Glutamatergic neuron (in vitro differentiated cells): ENCODE data around the gene EPHB3. TPM values are rescaled to one million over a fixed set of nuclear protein-coding genes. Genes with fewer than 3 reads are reported as not detected.

ENCODE experiments used
- DNase-seq: peaks from one replicate; pipeline ENCODE4 v3.0.0; 2022
- H3K27ac Mint-ChIP-seq: one replicate; pipeline ENCODE4 v1.8.0; 2020; ENCODE audit warnings: mild to moderate bottlenecking, mixed read lengths, inconsistent platforms; ENCODE audit not compliant: unreplicated experiment
- H3K27me3 Mint-ChIP-seq: one replicate; pipeline ENCODE4 v1.8.0; 2020; ENCODE audit warnings: mild to moderate bottlenecking, moderate library complexity, mixed read lengths, inconsistent platforms; ENCODE audit not compliant: unreplicated experiment
- H3K36me3 Mint-ChIP-seq: one replicate; pipeline ENCODE4 v1.8.0; 2020; ENCODE audit warnings: mild to moderate bottlenecking, mixed read lengths, inconsistent platforms; ENCODE audit not compliant: unreplicated experiment
- H3K4me1 Mint-ChIP-seq: one replicate; pipeline ENCODE4 v1.8.0; 2020; ENCODE audit warnings: mild to moderate bottlenecking, low read depth, mixed read lengths, inconsistent platforms; ENCODE audit not compliant: unreplicated experiment
- H3K4me3 Mint-ChIP-seq: one replicate; pipeline ENCODE4 v1.8.0; 2020; ENCODE audit warnings: mild to moderate bottlenecking, mixed read lengths, inconsistent platforms; ENCODE audit not compliant: unreplicated experiment
- H3K9me3 Mint-ChIP-seq: one replicate; pipeline ENCODE4 v1.8.0; 2020; ENCODE audit warnings: mild to moderate bottlenecking, moderate library complexity, mixed read lengths, inconsistent platforms; ENCODE audit not compliant: unreplicated experiment
- total RNA-seq: library from RNA; stranded (reverse); fragmentation: NEBNext Ultra II Directional; extraction: Animal tissue kit (Norgen Biotek cat#: 25700); gene quantifications from one replicate; pipeline ENCODE4 v1.2.1, GENCODE V29; 2021; ENCODE audit not compliant: unreplicated experiment
- TF ChIP-seq, protein P1 (sequence below): fragments of 200-600 bp; sonication (generic); IDR thresholded peaks from one replicate; pipeline ENCODE4 v1.5.0; 2021; ENCODE audit not compliant: partially characterized antibody, unreplicated experiment

Gene EPHB3
- total RNA-seq, 1 donor from 2014 or later = 5.0 TPM

DNA sequence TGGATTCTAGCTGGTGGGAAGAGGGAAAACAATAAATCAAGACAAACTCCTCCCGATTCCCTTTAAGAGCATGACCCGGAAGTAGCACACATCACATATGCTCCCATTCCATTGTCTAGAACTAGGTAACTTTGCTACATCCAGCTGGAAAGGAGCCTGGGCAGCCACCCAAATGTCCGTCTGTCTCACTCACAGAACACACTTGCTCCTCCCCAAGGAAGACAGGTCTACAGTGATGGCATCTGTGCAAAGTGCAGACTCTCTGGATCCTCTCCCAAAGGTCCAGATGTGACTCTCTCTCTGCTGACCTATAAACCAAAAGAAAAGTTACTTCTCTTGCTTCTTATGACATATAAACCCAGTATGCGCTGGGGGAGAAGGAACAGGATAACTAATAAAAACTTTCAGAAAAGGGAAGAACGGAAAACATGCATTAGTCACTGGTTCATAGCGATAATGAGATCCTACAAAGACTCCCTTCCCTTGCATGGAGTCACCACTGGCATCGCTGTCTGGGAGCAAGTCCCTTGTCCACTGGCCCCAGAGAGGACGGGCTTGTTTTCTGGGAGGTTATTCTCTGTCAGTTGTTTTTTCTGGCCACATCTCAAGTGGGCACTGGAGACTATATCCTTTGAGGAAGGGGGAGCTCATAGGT is 29.8 kb upstream of the EPHB3 start:
- H3K4me3 Mint-ChIP-seq = no peak overlapping the region
- TF ChIP-seq, protein P1, sequence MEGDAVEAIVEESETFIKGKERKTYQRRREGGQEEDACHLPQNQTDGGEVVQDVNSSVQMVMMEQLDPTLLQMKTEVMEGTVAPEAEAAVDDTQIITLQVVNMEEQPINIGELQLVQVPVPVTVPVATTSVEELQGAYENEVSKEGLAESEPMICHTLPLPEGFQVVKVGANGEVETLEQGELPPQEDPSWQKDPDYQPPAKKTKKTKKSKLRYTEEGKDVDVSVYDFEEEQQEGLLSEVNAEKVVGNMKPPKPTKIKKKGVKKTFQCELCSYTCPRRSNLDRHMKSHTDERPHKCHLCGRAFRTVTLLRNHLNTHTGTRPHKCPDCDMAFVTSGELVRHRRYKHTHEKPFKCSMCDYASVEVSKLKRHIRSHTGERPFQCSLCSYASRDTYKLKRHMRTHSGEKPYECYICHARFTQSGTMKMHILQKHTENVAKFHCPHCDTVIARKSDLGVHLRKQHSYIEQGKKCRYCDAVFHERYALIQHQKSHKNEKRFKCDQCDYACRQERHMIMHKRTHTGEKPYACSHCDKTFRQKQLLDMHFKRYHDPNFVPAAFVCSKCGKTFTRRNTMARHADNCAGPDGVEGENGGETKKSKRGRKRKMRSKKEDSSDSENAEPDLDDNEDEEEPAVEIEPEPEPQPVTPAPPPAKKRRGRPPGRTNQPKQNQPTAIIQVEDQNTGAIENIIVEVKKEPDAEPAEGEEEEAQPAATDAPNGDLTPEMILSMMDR = no peak
- no peaks in the 10 kb centered on the region for H3K36me3 Mint-ChIP-seq
- no peaks in the 10 kb centered on the region for H3K9me3 Mint-ChIP-seq
- H3K27ac Mint-ChIP-seq = no peak overlapping the region
- no peak for DNase-seq
- H3K4me1 Mint-ChIP-seq = no peaks in the 10 kb centered on the region
- H3K27me3 Mint-ChIP-seq = peaks cover 3% of the 10 kb centered on the region

DNA sequence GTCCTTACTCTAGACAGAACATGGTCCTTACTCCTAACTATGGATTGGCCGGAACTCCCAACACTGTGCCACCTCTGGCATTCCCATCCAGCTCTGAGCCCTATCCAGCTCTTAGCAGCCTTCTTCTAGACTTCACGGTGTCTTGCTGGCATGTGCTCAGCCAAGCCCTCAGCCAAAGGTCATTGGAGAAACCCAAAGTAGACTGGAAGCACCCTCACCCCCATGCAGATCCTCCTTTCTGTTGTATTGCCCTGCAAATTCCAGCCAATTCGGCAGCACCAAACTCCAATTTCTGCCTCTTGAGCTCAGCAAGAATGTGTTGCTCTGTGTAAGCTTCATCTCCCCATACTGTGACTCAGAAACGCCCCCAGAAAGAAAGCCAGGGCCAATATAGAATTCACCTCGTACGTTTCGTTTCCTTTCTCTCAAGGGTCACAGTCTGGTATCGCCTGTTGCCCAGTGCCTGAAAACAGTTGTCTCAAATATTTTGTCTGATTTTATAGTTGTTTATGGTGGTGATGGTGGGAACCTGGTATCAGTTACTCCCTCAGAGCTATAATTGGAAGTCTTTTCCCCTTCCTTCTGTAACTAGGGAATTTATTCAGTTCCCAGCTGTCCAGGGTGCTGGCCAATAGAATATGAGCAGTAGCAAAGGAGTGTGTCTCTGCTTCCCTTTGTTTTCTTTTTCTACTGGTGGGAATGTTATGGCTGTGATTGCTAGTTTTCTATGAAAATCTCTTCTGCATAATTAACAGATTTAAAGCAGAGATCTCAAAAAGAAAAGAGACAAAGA is 28.4 kb upstream of the EPHB3 start:
- Mint-ChIP-seq H3K4me1 (no peaks in the 10 kb centered on the region), H3K36me3 (no peaks in the 10 kb centered on the region), H3K27ac (no peak overlapping the region), H3K27me3 (peaks cover 3% of the 10 kb centered on the region), H3K4me3 (no peak overlapping the region), H3K9me3 (no peaks in the 10 kb centered on the region)
- TF ChIP-seq, protein P1 = no peak
- no peak for DNase-seq

DNA sequence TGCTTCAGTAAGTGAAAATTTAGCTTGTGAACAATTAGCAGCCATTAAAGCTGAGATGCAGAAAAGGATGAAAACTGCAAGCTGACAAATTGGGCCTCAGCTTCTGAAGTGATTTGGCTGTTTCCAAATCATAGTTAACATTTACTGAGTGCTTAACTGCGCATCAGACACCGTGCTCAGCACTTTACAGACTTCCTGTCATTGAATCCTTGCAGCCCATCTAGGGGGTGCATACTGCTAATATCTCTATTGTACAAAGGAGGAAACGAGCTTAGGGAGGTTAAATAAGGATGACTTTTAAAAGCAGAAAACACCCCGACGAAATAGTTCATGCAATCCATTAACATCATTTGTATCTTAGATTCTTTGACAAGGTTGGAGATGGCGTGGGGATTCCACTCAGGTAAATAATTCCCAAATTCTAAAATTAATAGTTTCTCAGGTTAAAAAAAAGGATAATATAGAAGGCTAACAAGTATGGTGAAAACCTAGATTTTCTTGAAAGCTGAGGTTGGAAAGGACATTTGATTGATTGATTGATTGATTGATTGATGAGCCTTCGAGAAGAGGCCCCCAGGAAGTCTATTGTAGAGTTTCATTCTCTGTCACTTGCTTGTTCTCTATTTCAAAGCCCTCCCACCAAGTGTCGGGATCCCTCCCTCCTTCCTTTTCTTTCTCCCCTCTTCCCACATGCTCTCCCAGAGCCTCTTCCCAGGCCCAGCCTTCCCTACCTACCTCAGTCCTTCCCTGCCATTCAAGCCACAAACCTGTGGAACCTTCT is 23.5 kb upstream of the EPHB3 start:
- DNase-seq = no peak
- H3K9me3 Mint-ChIP-seq = no peaks in the 10 kb centered on the region
- TF ChIP-seq, protein P1 = no peak
- no peak overlapping the region for H3K27ac Mint-ChIP-seq
- H3K27me3 Mint-ChIP-seq = peaks cover 2% of the 10 kb centered on the region
- no peak overlapping the region for H3K4me3 Mint-ChIP-seq
- no peaks in the 10 kb centered on the region for H3K4me1 Mint-ChIP-seq
- H3K36me3 Mint-ChIP-seq = no peaks in the 10 kb centered on the region

DNA sequence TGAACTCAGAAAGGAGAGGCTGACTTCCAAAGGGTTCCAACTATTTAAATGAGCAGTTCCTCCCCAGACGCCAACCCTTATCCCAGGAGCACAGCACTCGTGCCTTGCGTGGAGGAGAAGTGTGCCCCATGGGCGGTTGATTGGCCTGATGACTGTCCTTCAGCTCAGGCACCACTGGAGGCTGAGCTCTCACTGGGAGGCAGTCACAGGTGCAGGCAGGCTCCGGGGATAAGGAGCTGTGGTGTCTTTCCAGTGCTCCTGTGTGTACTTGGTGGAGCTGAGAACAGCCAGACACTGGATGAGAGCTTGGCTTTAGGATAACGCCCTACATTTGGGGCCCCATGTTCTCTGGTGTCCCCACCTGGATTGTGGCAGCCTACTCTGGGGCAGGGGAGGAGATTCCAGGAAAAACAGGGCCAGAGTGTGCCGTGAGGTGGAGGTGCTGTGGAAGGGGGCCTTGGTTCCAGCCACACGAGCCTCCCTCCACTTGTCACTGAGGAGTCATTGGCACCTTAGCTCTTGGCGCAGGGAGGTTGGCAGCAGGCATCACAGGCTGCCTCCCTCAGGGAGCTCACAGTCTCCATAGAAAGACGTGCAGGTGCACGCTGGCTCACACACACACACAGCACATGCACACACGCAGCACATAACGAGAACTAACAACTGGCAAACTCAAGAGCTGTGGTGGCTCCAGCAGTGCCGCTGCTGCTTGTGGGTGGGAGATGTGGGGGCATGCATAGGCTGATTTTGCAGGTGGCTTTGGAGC is 22.7 kb upstream of the EPHB3 start:
- H3K27me3 Mint-ChIP-seq = peaks cover 5% of the 10 kb centered on the region

More for the DNA sequence above, 22.7 kb upstream of the EPHB3 start:
- TF ChIP-seq, protein P1 = no peak
- no peak for DNase-seq
- Mint-ChIP-seq H3K4me1 (no peaks in the 10 kb centered on the region), H3K9me3 (peaks cover 1% of the 10 kb centered on the region), H3K27ac (no peak overlapping the region), H3K4me3 (no peak overlapping the region), H3K36me3 (no peaks in the 10 kb centered on the region)
